ENCODE measurements around the gene GCH1.

The GCH1 gene

DNA sequence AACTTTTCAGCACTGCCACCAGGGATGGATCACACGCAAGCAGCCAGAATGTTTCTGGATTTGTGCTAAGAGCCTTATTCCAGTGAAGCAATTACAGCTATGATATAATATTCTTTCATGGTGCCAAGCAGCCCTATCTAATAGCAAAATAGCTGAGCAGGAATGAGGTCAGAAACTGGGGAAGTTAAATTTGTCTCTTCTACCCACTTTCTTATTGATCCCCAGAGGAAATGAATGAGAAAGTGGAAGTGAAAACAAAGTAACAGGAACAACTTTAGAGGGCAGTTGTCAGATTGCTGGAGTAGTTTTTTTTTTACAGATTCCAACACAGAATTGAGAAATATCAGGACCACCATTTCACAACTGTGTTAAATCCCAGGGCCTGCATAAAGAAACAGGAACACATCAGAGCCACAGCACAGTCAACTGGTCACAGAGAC, 44.8 kb downstream of the GCH1 start:
- peak; percentile 32 for DNase-seq

DNA sequence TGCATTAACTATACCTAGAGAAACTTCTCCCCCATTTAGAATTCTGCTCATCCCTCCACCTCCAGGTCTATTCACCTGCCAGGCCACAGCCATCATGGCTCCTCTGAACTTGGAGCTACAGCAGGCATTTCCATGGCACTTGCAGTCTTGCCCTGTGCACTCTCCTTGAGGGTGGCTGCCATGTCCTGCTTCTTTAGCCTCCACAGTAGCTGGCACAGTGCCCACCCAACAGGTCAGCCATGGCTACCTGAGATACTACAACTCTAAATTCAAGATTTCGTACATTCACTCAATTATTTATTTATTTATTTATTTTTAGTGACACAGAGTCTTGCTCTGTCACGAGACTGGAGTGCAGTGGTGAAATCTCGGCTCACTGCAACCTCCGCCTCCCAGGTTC, 46.5 kb downstream of the GCH1 start:
- no peak for DNase-seq

DNA sequence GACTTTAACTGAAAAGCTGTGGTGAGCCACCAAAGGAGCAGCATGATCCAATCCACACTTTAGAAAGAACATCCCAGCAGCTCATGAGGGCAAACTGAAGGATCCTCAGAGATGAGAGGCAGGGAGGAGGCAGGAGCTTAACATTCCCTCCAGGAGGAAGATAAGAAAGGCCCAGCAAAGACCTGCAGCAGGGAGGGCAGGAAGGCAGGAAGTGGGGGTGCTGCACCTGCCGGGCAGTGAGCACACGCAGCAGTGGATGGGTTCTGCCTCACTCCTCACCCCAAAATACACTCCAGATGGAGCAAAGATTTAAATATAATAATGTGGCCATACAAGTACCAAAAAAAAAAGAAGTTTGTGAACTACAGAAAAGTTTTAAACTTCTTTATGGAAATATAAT, 48.4 kb downstream of the GCH1 start:
- DNase-seq, result no peak

DNA sequence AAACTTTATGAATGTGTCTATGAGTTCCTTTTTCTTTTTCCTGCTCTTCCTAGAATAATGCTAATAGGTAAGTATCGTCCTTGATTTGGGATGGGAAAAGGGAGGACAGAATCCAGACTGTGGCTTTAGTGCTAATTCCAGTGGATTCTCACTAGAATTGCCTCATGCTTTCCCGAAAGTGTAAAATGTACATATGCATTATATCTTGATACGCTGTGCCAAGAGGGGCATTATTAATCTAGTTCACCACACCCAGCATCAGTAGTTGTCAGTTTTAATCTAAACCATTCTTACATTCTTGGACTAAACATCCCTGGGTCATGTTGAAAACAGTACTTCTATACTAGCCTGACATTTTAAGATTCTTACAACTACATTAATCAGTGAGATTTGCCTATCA, 49.3 kb downstream of the GCH1 start:
- DNase-seq, result no peak

DNA sequence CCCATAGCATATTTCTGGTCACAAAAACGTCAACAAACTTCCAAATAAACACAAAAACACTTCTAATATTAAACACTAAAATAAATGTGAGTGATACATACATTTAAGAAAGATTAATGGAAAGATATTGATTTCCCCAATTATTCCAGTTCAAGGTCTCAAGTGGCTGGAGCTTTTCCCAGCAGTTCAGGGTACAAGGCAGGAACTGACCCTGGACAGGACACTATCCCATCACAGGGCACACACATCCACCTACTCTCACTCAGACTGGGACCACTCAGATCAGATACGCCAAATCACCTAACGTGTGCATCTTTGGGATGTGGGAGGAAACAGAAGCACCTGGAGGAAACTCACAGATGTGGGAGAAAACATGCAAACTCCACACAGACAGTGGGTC, 50.4 kb downstream of the GCH1 start:
- no peak for DNase-seq

DNA sequence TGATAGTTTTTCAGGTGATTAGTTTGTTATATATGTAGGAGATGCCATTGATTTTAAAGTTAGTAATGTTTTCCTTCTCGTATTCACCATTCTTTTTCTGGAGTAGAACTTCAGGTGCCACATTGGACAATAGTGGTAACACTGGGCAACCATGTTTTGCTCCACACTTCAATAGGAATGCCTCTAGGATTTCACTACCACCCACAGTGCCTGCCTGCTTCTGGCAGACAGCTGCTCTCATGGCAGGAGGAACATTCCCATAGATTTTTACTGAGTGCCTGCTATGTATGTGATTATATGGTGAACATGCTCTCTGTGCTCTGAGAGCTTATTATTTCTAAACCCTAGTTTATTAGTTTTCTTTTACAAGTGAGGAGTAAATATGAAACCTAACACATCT, 53.7 kb downstream of the GCH1 start:
- DNase-seq, result no peak

DNA sequence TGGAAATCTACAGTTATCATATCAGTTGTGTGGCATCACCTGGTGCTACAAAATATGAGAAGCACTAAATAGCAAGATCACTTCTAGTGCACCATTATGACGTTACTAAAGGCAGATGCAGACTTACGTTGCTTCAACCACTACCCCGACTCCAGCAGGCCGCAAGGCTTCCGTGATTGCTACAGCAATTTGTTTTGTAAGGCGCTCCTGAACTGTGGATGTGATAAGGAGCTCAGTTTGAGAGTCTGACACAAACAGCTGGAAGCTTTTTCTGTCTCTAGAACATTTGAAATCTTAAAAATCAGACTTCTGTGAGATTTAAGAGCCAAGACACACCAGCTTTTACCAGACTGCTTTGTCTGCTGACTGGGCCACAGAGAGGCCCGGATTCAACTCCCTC, 57.0 kb downstream of the GCH1 start:
- DNase-seq, result no peak

DNA sequence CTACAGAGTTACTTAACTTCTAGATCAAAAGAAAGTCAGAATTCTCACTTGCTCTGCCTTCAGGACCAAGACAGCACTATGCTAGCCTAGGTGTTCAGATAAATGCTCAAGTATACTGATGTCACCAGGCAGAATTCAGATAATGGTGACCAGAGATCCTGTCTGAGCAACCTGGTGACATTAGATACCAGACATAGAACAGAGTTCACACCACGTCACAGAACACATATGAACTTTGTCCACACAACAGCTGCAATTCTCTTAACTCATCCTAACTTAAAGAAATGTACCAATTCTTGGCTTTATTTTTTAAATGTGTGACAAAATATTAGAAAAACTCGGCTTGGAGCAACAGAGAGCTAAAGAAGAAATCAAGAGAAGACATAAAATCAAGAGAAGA, 58.1 kb downstream of the GCH1 start:
- DNase-seq, result no peak

DNA sequence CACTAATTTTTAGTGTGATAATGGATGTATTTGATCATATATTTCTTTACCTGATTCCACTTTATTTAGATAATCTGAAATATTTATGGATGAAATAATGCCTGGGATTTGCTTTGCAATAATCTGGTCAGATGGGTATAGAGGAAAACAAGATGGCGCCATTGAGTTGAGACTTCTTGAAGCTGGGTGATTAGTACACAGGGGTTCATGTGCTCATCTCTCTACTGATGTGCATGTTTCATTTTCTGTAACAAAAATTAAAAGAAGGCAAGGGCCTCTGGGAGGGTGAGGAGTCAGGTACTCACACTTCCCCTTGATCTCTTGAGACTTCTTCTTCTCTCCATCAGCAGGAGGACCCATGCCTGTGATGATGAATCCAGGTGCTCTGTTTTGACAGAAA, 61.8 kb downstream of the GCH1 start:
- no peak for DNase-seq

DNA sequence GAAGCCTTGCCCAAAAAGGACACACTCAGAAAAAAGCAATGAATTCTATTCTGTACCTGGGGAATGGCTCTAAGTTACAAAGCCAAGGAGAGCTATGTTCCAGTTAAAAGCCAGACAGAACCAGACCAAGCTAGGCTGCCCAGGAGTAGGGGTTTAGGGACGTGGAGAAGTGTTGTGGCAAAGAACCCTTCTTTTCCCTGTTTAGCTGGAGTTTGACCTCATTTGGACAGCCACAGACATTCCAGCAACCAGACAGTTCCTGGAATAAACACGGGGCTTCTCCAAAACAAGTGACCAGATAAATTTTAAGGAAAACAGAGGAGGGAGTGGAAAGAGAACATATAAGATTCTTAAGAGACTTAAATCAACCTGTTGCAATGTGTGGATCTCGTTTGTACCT, 62.3 kb downstream of the GCH1 start:
- DNase-seq, result no peak

DNA sequence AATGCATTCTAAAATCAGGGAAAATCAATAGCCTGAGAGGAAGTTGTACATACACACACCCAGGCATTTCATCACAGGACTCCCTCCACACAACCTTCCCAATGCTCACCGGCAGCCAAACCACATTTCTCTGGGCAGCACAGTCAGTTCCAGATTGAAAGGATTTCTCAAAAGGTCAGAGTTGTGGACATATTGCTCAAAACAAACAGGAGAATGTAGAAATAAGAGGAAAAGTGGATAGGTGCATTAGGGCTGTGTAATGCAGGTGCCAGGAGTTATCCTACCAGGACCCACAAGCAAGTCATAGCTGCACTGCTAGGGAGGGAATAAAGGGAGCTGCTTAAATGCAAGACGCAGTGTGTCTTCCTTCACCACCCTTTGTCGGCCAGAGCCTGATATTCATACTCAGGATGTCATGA, 62.9 kb downstream of the GCH1 start:
- no peak for DNase-seq

DNA sequence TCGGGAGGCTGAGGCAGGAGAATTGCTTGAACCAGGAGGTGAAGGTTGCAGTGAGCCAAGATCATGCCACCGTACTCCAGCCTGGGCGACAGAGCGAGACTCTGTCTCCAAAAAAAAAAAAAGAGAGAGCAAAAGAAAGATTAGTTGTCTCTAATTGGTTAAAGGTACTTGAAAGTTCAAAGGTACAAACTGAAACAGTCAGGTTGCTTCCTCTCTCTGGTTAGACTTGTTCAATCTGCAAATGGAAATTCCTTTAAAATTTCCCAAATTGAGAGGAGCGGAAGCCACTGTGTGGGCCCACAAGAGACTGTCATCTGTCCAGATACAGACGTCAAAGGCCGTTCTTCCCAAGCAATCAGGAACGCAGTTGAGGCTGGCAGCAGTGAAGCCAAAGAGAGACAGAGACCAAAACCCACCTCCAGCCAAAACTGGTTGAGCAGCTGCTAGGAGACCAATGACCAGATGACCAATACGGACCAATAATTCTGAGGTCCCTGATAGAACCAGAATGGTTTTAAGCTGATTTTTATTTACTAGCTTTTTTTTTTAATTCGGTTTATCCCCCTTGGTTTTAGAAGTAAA, 63.6 kb downstream of the GCH1 start:
- DNase-seq, result no peak

DNA sequence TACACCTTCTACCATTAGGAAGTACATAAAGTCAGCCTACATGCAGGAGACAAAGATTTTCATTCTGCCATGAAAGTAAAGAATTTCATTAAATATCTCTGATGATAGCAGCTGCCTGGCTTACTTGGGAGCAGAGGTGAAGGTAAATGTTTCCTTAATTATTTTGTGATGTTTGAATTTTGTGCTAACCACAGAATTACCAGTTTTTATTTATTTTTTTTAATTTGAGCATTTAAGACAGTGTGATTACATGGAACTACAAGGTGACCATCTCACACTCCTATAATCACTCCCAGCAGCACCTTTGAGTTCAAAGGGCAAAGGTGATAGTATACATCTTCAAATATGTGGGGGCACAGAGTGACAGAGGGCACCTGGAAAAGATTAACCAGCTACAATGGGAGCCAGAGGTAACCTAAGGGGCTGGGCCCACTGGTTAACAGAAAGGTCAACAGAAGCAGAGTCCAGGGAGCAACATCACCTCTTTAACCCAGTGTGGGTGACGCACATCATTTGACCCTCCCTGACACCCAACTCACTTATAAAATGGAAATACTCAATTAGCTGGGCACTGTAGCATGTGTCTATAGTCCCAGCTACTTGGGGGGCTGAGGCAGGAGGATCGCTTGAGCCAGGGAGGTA, 65.0 kb downstream of the GCH1 start:
- no peak for DNase-seq

DNA sequence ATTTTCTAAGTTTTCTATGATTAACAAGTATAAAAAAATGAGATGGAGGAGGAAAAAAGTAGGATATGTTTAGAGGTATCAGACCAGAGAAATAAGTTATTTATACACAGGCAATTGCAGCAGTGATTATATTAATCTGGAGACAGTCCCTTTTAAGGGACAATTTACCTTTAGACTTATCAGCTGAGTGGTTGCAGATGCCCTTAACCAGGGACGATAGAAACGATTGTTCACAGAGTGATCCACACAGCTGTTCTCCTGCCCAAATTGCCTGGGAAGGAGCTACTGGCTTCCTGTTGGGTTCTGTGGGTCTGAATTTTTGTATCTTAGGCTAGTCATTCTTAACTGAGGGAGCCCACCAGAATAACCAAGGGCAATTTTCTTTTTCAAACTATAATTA, 66.4 kb downstream of the GCH1 start:
- no peak for DNase-seq

DNA sequence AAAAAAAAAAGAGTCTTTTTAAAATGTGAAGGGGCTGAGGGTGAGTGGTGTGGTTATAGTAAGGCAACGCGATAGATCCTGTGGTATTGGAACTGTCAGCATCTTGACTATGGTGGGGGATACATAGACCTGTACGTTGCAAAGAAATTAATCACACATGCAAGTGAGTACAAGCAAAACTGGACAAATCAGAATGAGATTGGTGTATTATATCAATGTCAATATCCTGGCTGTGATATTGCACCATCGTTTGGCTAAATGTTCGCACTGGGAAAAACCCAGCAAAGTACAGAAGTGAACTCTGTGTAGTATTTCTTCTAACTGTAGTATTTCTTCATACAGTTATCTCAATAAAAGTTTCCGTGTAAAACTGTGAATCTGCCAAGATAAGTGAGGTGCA, 67.9 kb downstream of the GCH1 start:
- no peak for DNase-seq

DNA sequence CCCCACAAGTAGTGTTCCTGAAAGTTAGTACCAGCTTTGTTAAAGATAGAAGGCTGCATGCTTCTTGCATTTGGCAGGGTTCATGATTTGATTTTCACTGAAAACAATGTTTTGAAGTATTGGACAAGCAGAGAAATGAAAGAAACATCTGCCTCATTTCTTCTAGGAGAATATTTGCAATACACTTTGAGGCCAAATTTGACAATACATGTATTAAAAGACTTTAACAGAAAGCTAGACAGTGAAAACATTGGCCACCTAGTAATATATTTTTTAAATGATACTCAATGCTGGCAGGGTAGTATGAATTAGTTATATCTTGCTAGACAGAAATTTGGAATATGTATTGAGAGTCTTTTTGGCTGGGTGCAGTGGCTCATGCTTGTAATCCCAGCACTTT, 68.5 kb downstream of the GCH1 start:
- no peak for DNase-seq

DNA sequence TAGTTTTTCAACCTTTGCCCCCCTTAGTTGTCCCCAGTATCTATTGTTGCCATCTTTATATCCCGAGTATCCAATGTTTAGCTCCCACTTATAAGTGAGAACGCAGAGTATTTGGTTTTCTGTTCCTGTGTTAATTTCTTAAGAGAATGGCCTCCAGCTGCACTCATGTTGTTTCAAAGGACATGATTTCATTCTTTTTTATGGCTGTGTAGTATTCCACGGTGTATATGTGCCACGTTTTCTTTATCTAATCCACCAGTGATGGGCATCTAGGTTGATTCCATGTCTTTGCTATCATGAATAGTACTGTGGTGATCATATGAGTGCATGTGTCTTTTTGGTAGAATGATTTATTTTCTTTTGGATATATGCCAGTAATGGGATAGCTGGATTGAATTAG, 72.0 kb downstream of the GCH1 start:
- no peak for DNase-seq

DNA sequence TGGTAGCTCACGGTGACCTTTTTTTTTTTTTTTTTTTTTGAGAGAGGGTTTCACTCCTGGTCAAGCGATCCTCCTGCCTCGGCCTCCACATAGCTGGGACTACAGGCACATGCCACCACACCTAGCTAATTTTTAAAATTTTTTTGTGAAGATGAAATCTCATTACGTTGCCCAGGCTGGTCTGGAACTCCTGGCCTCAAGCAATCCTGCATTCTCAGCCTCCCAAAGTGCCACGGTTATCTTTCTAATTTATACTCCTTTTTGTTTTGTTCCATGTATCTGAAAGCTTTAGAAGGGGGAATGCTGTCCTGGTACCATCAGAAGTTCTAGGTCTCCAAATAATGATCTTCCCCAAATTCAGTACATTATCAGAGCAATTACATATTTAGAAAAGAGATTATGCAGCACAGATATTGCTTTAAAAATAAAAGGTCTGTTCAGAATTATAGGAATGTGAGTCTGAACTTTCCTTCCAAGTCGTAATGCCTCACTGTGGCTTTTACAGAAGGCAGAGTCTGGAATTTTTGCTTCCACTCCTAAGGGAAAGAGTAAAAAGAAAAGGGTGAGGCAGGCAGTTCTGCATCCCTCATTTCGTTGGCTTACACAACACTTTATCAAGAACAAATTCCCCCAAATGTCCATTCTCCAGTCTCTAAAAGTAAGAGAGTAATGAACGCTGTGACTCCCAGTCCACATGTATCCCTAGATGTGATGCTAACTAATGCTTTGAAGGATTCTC, 73.0 kb downstream of the GCH1 start:
- no peak for DNase-seq

DNA sequence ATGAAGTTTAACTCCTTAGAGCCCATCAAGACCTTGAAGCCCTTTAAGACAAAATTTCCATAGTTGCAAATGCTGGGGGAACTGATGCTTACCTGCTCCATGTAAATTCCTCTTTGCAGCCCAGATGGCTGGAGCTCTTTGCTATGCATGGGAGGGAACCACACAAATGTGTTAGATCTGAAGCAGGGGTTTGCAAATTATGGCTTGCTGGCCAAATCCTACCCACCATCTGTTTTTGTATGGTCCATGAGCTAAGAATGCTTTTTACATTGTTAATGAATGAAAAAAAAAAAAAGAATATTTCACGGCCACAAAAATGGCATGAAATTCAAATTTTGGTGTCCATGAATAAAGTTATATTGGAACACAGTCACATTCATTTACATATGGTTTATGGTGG, 74.6 kb downstream of the GCH1 start:
- DNase-seq, result no peak

DNA sequence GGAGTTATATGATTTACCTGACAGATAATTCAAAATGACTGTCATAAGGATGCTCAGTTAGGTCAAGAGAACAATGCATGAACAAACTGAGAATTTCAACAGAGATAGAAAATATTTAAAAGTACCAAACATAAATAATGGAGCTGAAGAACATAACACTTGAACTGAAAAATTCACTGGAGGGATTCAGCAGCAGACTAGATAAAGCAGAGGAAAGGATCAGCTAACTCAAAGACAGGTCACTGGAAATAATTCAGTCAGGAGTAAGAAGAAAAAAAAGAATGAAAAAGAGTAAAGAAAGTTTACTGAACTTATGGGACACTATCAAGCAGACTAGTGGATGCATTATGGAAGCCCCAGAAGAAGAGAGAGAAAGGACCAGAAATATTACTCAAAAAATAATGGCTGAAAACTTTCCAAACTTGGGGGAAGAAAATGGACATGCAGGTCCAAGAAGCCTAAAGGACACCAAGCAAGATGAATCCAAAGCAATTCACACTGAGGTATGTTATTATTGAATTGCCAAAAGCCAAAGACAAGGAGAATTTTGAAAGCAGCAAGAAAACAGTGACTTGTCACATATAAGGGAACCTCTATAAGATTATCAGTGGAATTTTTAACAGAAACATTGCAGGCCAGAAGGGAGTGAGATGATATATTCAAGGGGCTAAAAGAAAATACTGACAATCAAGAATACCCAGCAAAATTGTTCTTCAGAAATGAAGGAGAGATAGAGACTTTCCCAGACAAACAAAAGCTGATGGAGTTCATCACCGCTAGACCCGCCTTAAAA, 78.7 kb downstream of the GCH1 start:
- DNase-seq, result no peak

DNA sequence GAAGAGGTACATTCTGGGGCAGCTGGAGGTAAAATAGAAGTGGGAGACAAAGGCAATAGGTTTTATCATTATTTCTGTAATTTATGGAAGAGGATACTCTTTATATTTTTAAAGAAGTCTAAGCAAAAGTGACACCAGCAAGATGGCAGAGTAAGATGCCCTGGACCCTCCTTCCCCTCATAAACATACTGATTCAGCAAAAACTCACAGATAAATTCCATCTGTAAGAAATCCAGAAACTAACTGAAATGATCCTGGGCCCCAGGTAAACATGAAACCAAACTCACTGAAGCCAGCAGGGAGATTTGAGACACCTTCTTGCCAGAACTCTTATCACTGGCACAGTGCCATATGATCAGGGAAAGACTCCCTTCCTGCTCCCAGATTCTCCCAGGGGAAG, 79.9 kb downstream of the GCH1 start:
- no peak for DNase-seq

DNA sequence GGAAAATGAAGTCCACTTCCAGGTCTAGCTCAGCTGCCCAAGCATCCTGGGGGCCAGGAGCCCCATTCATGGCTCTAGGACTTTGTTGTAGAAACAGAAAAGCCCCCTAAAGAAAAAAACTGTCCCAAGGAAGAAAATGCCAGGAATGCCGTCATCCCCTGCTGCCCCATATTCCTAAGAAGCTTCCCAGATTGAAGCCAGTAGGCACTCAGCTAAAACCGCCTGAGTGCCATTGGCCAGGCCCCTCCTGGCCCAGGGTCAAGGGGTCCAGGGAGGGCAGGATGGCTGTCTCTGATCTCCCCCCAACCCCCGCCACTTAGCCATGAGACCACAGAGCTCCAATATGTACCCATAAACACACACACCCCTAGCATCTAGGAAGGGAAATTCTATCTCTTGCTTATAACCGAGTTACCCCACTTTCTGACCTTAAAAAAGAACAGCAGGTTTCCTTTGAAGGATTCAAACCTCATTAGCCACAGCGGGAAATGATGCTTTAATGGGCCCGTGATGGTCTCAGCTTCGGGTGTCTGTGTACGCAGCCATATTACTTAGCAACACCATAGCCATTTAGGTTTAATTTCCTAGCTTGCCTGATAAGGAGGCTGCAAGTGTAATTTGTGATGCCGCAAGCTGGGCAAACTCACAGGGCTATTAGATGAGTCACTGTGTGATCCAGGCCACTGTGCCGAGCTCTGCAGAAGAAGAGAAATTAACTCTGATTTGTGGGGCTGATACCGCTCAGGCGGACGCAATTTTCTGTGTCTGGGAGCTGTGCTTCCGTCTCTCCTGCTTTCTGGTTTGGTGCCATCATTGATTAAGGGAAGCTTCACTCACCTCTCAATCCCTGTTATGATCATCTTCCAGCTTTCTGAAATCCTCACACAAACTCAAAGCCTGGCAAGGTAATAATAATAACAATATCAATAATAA, 84.2 kb downstream of the GCH1 start:
- no peak for DNase-seq

DNA sequence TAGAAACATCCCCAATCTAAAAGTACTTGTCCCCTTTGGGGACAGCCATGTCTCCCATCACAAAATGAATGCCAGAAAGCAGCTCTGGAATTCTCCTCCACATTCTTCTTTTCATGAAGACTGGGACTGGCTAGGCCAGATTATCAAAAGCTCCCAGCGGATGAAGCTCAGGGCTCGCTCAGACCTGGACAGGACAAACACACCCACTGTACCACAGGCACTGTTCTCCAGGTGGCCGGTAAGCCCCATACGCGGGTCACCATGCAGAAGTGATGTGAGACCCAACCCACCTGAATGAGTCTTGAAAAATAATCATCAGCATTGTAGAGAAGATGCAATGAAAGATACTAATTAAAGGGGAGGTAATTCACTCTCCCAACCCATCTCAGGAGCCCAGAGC, 85.1 kb downstream of the GCH1 start:
- DNase-seq, result no peak

All from hematopoietic multipotent progenitor cell treated with erythropoietin and hydrocortisone succinate and interleukin-3 and kit ligand, for 4 days (in vitro differentiated cells).